Choroid plexus epithelial cell (primary cell): ENCODE results near the gene NPAS3.
A peak's percentile ranks its signal among the peaks of the same experiment; 100 is the strongest.

Source experiments
- DNase-seq: peaks from one replicate; pipeline ENCODE4 v3.0.0-alpha.2; 2010; ENCODE audit warnings: low read depth
- H3K4me3 ChIP-seq: 2 replicates; pipeline ENCODE4 v1.5.1; 2011; ENCODE audit warnings: low read depth, mild to moderate bottlenecking, control low read depth, low read length, moderate library complexity
- CTCF ChIP-seq: conservative IDR thresholded peaks from 2 replicates; pipeline ENCODE4 v1.5.1; 2011; ENCODE audit warnings: low read depth, mild to moderate bottlenecking, control low read depth, inconsistent platforms, low read length, moderate library complexity

The NPAS3 gene

GRCh38 chr14:33210311-33210710 is 271.6 kb downstream of the NPAS3 start:
- no peak overlapping the region for H3K4me3 ChIP-seq
- TF ChIP-seq CTCF, result no peak
- peak; percentile 54 for DNase-seq

- no peak for TF ChIP-seq CTCF
- peak; percentile 18 for DNase-seq
- no peak overlapping the region for H3K4me3 ChIP-seq
Measured at GRCh38 chr14:33218026-33218425, 279.3 kb downstream of the NPAS3 start.

GRCh38 chr14:33219957-33220356 is 281.3 kb downstream of the NPAS3 start:
- no peak for TF ChIP-seq CTCF
- DNase-seq, result no peak
- no peak overlapping the region for H3K4me3 ChIP-seq

GRCh38 chr14:33229269-33229929 is 290.7 kb downstream of the NPAS3 start:
- peak; percentile 17 for DNase-seq
- TF ChIP-seq CTCF, result no peak
- no peak overlapping the region for H3K4me3 ChIP-seq

- no peak for TF ChIP-seq CTCF
- no peak for DNase-seq
- no peak overlapping the region for H3K4me3 ChIP-seq
Measured at GRCh38 chr14:33230021-33230420, 291.3 kb downstream of the NPAS3 start.

GRCh38 chr14:33232031-33232430 is 293.4 kb downstream of the NPAS3 start:
- DNase-seq, result no peak
- TF ChIP-seq CTCF, result no peak
- no peak overlapping the region for H3K4me3 ChIP-seq

- H3K4me3 ChIP-seq, result no peak overlapping the region
- DNase-seq, result no peak
- TF ChIP-seq CTCF, result no peak
Measured at GRCh38 chr14:33237115-33237740, 298.5 kb downstream of the NPAS3 start.
